GM19035 (cell line): ENCODE results near the gene RALGPS1.

ENCODE experiments used
- ATAC-seq: cut with Tn5 transposase; IDR thresholded peaks from one replicate; pipeline ENCODE4 v1.9.1; 2021; ENCODE audit not compliant: unreplicated experiment

RALGPS1 gene

GRCh38 chr9:127050152-127050551 is 135.6 kb downstream of the RALGPS1 start:
- no peak for ATAC-seq

GRCh38 chr9:127050591-127051001 is 136.0 kb downstream of the RALGPS1 start:
- ATAC-seq, result no peak

- no peak for ATAC-seq
Observed at GRCh38 chr9:127051881-127052595, 137.5 kb downstream of the RALGPS1 start.

GRCh38 chr9:127053057-127053821 is 138.7 kb downstream of the RALGPS1 start:
- ATAC-seq, result no peak

- no peak for ATAC-seq
Observed at GRCh38 chr9:127053960-127054359, 139.4 kb downstream of the RALGPS1 start.

GRCh38 chr9:127055745-127056402 is 141.3 kb downstream of the RALGPS1 start:
- no peak for ATAC-seq

- ATAC-seq, result no peak
Observed at GRCh38 chr9:127056446-127056845, 141.9 kb downstream of the RALGPS1 start.

- no peak for ATAC-seq
Observed at GRCh38 chr9:127058011-127058644, 143.5 kb downstream of the RALGPS1 start.

GRCh38 chr9:127058645-127059021 is 144.1 kb downstream of the RALGPS1 start:
- no peak for ATAC-seq

- ATAC-seq, result no peak
Observed at GRCh38 chr9:127059030-127059429, 144.4 kb downstream of the RALGPS1 start.

GRCh38 chr9:127059765-127060361 is 145.3 kb downstream of the RALGPS1 start:
- no peak for ATAC-seq

GRCh38 chr9:127061411-127061810 is 146.8 kb downstream of the RALGPS1 start:
- no peak for ATAC-seq

GRCh38 chr9:127064335-127064734 is 149.8 kb downstream of the RALGPS1 start:
- ATAC-seq, result no peak

GRCh38 chr9:127065592-127065991 is 151.0 kb downstream of the RALGPS1 start:
- no peak for ATAC-seq

- ATAC-seq, result no peak
Observed at GRCh38 chr9:127066060-127066850, 151.7 kb downstream of the RALGPS1 start.

GRCh38 chr9:127066851-127067136 is 152.2 kb downstream of the RALGPS1 start:
- no peak for ATAC-seq

- no peak for ATAC-seq
Observed at GRCh38 chr9:127067603-127068220, 153.1 kb downstream of the RALGPS1 start.

GRCh38 chr9:127074561-127075548 is 160.3 kb downstream of the RALGPS1 start:
- no peak for ATAC-seq
